Measurements from ENCODE around the gene SCN2A.
"Not testable (repeated sequence)": the region's sequence is repeated elsewhere in the genome, so short reads cannot be mapped to it uniquely, and the experiment has no call there.

Gene SCN2A

DNA sequence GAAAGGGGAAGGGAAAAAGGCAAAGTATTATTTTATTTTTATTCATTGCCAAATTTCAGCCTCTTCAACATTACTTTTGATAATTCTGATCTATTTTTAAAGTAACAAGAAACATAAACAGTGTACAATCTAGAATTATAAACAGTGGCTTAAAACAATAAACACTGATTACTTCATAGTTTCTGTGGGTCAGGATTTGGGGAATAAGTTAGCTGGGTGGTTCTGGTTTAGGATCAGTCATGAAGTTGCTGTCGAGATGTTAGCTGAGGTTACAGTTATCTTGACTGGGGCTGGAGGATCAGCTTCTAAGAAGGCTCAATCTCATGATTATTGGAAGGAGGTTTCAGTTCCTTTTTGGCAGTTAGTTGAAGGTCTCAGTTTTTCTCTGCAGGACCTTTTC, 109.2 kb downstream of the SCN2A start:
- FAIRE-seq: no peak

DNA sequence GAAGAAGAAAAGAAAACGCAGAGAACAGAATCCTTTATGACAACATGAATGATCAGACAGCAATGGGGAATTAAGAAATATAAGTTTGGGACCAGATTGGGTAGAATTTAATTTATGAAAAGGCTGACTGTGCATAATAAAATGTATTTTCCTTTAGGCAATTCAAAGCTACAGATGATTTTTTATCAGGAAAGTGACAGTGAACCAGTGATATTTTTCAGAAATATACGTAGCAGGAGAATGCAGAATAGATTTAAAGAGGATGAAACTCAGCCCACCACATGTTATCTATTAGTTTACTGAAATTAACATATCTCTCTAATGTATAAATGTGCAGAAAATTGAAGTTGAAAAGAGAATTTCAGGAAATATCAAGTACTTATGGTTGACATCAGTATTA, 110.0 kb downstream of the SCN2A start:
- no peak for FAIRE-seq

DNA sequence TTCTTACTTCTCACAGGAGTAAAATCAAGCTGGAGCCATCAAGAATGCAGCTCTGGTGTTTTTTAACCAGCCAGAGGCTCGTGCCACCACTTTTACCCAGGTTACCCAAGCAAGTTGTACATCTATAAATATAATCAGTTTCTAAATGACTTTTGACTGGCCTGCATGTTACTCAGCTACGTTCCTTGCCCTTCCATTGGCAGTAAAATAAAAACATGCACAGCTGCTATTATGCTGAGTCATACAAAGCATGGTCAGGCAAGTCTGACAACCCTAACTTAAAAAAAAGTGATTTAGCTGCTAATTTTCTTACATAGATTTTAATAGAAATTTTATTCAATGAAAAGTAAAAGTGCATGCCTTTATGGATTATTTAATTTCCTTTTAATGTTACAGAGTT, 118.5 kb downstream of the SCN2A start:
- no peak for FAIRE-seq

DNA sequence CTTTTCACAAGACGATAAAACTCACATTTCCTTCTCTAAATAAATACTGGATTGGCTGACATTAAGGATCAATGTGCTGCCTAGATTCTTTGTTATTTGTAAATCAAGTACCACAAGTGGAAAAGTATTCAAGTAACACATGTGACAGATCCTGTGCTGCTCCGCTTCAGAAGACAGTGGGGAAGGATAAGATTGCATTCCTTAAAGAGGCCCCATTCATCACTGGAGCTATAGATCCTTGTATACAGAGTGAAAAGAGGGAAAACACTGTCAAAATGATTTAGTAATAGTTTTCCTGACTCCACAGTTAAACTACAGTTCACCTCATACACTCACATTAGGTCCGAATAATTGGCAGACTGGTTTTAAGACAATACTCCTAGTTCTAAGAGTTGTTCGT, 122.3 kb downstream of the SCN2A start:
- FAIRE-seq: no peak

DNA sequence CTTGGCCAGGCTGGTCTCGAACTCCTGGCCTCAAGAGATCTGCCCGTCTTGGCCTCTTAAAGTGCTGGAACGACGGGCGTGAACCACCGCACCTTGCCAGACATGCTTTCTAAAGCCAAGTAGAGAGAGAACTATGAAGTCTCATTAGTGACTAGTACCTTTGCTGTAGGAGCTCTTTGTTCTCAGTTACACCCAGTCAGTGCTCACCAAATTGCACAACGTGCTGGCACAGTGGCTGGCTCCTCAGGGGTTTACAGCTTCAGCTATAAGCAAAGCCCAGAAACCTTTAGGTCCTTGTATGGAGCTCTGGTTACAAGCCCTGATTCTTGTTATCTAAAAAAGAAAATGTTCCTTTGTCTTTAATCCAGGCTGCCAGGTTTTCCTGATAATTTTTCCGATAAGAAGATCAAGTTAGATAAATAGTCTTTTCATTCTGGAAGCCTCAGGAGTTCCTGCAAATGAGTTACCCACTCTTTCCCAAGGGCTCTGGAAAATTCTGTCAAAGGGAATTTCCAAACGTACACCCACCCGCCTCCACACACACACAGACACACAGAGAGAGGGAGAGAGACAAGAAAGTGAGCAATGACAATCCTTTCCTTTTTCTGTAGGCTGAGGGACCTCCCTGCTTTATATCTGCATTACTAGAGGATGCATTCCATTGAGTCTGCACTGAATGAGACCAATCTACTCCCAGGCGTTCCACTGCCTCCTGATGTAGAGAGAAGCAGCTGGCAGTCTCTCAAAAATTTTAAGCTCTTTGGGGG, 130.1 kb downstream of the SCN2A start:
- FAIRE-seq: no peak

DNA sequence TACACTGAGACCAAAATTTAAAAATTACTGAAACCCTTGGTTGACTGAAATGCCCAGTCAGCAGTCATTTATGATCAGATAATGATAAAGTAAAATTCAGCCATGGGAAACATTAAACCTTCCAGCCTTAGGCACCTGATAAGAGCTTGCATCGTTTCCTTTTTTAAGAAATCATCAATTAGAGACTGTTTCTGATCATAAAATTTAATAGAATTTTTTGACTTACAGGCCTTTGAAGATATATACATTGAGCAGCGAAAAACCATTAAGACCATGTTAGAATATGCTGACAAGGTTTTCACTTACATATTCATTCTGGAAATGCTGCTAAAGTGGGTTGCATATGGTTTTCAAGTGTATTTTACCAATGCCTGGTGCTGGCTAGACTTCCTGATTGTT, 130.7 kb downstream of the SCN2A start:
- no peak for FAIRE-seq

DNA sequence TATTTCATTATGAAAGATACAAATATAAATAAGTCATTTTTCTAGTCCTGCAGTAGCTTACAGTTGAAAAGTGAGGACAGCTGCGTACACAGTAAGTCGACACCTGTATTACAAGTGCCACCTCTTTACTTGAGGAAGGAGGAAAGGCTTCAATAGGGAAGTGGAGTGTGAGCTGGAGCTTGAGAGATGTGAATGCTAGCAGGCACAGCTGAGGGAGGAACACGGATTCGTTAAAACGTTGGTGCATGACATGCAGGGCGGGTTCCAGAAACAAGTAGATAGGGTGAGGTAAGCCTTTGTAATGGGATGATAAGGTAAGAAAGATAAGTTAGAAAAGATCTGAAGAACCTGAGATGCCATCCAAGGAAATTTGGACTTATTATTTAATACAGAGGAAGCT, 132.1 kb downstream of the SCN2A start:
- FAIRE-seq: no peak

DNA sequence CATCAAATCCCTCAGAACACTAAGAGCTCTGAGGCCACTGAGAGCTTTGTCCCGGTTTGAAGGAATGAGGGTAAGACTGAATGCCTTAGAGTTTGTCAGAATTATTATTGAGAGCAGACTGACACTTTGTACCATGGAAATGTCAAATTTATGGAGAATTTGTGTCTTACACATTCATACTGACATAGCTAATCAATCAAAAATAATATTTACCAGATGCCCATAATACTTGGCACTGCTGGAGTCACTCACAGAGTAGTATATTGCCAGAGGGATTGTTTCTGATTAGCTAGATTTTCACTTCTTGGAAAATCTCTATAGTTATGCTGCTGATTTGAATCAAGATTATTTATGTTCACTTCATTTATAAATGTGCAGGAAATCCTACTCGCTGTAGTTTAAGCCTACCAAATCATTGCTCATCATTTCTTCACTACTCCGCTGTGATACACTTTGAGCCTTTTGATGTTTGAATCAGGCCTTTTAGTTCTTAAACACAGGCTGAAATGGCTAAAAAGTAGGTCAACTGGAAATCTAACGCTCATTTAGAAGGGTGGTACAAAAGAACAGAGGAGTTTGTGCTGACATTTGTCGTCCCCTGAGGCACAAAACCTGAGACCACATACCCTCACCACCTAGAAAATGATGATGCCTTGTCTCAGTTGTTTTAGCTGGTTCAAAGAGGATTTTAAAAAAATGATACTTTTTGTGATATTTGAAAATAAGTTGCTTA, 134.2 kb downstream of the SCN2A start:
- no peak for FAIRE-seq

DNA sequence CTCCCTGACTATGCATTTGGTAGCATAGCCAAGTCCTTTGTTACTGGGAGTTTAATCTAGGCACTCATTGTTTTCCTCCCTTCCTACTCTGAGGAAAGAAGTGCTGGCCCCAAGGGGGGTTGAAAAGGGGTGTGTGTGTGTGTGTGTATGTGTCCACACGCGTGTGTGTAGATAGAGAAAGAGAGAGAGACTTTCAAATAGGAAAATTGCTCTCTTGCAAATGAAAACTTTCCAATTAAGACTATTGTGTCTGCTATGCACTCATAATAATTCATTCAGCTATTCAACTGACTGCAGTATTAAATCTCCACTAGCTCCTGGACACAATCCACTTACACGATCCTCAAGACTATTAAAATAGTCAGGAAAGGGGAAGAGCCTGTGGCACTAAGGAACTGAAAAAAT, 137.4 kb downstream of the SCN2A start:
- no peak for FAIRE-seq

DNA sequence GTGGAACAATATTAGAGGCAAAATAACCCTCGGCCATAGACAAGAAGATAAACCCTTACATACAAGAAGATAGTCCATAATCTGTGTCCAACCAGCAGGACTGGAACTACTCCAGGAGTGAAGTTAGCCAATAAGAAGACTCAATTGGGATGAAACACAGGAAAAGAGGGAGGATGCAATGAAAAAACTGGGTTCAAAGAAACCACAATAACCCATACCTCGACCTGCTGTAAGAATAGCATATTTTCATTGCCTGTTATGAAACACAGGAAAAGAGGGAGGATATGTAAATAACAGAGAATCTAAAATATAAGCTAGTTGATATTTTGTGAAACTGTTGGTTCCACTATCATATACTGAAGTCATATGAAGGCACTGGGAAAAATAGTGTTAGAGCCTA, 143.1 kb downstream of the SCN2A start:
- no peak for FAIRE-seq

DNA sequence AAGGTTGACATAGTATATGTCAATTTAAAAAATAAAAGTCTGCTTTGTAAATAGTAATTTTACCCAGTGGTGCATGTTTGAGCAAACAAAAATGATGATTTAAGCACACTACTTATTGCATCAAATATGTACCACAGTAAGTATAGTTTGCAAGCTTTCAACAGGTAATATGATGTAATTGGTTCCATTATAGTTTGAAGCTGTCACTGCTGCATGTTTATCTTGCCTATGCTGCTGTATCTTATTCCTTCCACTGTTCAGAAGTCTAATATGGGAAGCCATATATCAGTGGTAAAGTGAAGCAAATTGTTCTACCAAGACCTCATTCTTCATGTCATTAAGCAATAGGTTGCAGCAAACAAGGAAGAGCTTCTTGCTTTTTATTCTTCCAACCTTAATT, 151.7 kb downstream of the SCN2A start:
- no peak for FAIRE-seq

DNA sequence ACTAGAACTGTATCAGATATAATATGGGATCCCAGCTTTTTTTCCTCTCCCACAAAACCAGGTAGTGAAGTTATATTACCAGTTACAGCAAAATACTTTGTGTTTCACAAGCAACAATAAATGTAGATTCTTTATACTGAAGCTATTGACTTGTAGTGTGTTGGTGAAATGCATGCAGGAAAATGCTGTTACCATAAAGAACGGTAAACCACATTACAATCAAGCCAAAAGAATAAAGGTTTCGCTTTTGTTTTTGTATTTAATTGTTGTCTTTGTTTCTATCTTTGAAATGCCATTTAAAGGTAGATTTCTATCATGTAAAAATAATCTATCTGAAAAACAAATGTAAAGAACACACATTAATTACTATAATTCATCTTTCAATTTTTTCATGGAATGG, 152.6 kb downstream of the SCN2A start:
- FAIRE-seq: no peak

DNA sequence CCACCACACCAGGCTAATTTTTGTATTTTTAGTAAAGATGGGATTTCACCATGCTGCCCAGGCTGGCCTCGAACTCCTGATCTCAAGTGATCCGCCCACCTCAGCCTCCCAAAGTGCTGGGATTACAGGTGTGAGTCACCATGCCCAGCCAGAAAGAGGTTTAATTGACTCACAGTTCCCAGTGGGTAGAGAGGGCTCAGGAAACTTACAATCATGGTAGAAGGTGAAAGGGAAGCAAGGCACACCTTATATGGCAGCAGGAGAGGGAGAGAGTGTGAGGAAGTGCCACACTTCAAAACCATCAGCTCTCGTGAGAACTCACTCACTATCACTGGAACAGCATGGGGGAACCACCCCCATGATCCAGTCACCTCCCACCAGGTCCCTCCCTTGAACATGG, 159.4 kb downstream of the SCN2A start:
- FAIRE-seq: not testable (repeated sequence)

DNA sequence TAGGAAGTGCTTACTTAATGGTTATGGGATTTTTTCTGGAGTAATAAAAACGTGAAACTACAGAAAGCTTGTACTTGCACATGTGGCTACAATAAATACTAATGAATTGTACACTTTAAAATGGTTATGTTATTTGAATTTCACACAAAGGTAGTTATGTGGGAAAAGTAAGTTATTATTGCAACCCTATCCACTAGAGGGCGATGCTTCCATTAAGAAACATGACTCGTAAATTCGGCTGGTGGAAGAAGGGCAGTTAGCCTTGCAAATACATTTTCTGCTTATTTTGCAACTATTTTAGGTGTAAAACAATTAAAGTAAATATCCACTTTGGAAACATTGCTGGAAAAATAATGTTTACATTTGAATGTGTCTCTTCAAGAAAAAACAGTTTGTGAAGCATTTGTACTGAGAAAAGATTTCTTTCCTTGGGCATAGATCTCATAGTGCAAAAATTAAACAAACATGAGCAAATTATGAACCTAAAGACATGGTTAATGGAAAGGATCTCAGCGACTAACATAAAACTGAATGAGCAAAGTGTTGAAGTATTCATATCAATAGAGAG, 162.2 kb downstream of the SCN2A start:
- FAIRE-seq: peak; percentile 80

DNA sequence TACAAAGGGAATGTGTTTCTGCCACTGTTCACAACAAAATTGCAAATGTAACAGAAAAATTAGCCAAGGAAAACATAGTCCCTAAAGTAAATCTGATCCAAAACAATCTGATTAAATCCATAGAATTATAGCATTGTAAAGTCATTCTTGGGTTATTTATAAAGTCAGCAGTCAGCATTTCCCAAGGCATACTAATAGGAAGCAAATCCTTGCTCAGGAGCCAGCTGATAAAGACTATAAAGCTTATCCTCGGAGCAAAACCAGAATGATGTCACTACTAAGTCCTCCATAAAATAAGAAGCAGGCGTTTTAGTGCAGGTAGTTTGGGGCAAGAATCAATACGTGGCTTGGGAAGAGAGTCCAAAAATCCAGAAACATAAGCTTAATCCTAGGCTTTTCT, 162.9 kb downstream of the SCN2A start:
- no peak for FAIRE-seq

DNA sequence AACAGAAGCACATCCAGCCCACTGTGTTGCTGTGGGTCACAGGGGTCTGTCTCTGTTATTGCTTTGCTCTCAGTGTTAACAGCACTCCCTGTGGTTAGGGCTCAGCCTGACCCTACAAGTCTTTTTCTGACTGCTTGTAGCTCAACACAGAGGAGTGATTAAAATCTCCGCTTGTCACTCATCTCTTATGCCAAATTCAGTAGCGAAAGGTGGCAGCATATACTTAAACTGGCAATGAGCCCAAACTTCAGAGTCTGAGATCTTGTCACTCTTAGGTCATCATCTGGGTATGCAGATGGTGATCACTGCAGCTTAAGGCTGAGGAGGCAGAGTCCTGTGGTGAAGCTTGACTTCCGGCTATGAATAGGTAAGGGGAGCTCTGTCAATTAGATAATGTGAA, 167.0 kb downstream of the SCN2A start:
- no peak for FAIRE-seq

DNA sequence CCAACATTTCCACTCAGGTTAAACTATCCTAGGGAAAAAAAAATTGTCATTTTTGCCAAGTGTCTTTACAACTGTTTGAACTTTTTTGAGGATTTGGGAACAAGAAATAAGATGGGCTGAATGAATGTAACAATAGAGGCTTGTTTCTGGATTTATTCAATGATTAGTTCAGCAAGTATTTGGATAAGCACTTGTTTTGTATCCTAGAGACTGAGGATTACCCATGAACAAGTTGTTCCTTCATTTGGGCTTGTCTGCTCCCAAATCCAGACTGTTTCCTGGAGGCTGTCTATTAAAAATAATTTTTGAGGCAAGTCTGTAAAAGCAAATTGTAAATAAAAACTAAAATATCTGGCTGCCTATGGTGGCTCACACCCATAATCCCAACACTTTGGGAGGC, 168.3 kb downstream of the SCN2A start:
- no peak for FAIRE-seq

DNA sequence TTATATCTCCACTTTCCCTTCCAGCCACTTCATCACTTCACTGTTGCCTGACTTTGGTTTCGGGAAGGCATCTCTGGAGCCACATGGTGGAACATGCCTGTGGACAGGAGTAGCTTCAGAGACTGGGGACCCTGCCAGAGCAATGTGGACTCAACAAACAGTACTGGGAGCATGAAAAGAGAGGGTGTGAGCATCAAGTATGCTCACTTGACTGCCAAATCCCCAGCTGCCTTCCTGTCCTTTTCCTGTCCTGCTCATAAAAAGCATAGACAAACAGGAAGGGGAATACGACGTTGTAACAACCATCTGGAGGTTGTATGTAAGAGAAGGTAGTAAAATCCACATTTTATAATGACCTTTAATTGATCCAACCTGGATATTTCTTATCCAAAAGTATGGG, 169.0 kb downstream of the SCN2A start:
- no peak for FAIRE-seq

DNA sequence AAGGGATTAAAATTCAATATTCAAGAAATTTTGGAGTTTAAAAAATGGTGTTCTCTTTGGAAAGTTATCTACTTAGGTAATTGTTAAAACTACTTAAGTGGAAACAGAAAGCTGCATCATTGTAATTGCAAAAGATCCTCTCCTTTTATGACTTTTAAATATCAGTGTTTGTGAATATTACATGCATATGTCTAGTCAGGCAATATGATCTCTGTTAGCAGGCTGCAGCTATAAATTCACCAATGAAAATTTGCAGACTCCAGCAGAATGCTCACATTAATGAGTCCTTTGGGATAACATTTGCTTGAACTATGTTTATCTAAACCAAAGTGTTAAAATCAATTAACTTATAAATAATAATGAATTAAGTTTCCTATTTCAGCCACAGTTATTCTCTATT, 171.1 kb downstream of the SCN2A start:
- FAIRE-seq: no peak

DNA sequence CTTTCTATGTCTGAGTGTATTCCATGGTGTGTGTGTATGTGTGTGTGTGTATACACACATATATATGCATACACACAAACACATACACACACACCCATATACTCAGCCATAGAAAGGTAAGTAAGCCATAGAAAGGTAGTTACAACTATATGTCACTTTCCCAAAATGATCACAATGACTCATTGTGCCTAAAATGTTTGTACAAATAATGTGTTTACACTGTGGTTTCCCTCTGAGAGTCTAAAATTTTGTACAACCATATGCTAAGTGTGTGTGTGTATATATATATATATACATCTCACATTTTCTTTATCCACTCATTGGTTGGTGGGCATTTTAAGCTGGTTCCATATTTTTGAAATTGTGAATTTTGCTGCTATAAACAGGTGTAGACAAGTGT, 175.0 kb downstream of the SCN2A start:
- FAIRE-seq: no peak

DNA sequence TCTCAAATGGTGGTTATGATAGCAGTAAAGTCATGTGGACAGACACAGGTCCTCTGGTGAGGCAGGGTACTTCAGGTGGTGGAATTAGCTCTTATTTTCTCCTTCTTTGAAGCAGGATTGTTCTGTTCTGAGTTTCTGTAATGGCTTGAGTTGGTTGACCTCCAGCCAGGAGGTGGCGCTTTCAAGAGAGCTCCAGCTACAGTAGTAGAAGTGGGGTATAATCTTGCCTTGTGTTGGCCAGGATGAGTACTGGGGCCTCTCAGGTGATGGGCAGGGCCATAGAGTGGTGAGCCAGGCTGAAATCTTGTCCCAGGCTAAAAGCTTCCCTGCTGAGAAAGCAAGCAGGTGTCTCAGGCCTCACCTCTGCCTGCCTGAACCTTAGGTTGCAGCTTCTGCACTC, 177.8 kb downstream of the SCN2A start:
- no peak for FAIRE-seq

DNA sequence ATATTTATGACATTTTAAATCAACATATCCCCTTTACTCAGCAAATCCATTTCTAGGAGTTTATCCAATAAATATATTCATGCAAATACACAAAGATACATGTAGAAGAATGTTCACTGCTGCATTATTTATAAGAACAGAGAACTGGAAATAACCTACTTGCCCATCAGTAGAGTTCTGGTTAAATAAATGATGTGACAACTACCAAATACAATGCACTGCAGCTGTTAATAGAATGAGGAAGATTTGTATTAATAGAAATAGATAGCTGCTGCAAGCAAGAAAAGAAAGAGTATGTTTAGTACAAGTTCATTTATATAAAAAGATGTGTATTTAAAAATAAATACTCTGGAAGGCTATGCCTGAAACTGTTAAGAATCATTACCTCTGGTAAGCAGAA, 181.0 kb downstream of the SCN2A start:
- no peak for FAIRE-seq

DNA sequence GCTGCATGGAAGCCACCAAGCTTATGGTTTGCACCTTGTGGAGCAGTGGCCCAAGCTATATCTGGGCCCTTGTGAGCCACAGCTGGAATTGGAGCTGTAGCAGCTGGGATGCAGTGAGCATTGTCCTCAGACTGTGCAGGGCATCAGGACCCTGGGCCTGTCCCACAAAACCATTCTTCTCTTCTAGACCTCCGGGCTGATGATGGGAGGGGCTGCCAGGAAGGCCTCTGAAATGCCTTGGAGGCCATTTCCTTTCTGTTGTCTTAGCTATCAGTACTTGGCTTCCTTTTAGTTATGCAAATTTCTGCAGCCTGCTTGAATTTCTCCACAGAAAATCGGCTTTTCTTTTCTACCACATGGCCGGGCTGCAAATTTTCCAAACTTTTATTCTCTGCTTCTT, 183.9 kb downstream of the SCN2A start:
- no peak for FAIRE-seq

DNA sequence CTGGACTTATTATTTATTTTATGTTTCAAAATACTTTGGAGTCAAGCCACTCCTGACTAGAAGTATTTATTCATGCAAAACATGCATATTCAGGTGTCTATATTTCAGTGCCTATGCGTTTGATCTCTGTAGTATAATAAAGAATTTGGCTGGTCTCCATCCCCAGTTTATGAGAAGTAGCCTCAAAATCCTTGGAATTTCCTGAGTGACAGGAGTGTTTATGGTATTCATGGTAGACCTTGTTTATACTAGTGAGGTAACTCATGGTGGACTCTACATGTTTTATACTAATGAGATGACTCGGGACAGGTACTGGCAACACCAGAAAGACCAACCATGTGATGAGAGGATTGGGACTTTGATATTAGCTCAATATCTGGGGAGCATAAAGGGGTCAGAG, 186.3 kb downstream of the SCN2A start:
- FAIRE-seq: no peak
